GM18526 (cell line): ENCODE results near the gene HMGCS1.

ENCODE experiments used
- POLR2A ChIP-seq: IDR thresholded peaks from 3 replicates; pipeline ENCODE4 v1.6.1; 2011; ENCODE audit not compliant: insufficient read length; ENCODE audit errors: extremely low read depth

The HMGCS1 gene

DNA sequence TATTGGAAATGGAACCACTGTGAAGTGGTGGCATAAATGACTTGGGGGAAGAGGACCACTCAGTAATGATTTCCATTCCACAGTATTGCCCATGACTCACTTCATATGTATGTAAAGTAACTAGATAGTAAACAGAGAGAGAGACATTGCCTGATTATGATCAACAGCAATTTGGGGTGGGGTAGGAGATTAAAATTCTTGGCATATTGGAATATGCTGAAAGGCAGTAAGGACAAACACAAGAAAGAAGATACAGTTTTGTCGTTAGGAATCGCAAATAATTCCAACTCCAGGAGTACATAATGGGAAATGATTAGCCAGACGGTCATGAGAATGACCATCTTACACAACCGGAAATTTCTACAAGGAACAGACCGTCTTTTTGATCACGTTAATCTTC lies 1.5 kb upstream of the HMGCS1 start:
- TF ChIP-seq POLR2A = no peak

DNA sequence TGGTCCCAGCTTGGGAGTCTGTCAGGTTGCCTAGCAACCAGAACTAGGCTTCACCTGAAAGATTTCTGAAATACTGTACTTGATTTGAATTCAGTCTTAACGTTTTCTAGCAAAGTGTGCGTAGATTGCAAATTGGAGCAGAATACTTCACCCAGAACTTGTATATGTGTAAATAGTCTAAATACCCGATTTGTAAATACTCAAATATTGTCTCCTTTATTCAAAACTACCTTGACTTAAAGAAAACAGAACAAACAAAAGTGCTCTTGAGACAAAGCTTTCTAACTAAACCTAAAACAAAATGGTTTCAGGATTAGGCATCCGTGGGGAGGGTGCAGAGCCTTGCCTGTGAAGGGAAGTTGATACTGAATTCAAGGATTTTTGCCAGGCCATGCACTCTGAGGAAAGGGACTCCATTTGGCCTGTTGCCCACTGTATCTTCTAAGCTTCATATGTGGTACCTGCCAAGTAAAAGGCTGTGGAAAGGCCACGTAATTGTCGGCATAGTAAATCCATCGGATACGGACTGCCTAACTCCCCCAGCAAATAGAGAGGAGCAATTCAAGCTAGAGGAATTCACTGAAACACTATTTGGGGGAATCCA lies 744 bp upstream of the HMGCS1 start:
- TF ChIP-seq POLR2A = no peak

DNA sequence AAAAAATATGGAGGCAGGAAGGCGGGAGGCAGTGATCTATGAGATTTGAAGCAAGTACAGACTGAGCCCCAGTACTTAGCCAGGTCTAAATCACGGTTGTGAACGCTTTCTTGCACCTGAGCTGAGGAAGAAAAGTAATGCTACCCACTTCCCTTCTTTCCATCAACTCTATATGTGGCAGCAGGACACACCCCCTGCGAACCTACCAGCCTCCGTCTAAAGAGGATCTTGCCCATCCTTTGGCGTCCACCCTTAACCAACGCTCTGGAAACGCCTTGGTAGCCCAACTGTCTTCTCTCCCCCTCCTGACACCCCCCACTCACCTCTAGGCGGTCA lies 545 bp downstream of the HMGCS1 start:
- TF ChIP-seq POLR2A = no peak

DNA sequence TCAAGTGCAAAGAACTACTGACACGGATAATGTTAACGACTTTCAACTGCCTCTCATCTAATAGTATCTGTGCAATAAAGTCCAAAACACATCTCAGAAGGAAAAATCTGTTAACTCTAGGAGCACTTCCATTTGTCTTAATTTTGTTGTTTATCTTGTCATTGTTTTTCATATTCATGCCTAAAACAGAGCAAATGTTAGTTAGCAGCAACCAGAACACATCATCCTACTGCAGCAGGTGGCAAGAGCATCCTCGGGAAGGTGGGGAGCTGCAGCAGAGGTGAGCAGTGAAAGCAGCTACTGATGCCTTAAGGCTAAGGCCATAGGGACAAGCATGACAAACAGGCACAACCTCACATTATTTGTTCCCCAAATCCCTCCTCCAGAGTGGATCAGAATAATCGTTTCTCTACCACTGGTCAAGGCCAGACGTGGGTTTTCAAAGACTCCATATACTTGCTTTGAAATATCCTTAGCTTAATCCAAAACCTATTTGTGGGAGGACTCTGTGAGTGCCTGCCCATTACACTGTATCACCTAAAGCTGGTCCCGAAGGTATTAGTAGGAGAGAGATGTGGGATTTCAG lies 1.0 kb downstream of the HMGCS1 start:
- no peak for TF ChIP-seq POLR2A

DNA sequence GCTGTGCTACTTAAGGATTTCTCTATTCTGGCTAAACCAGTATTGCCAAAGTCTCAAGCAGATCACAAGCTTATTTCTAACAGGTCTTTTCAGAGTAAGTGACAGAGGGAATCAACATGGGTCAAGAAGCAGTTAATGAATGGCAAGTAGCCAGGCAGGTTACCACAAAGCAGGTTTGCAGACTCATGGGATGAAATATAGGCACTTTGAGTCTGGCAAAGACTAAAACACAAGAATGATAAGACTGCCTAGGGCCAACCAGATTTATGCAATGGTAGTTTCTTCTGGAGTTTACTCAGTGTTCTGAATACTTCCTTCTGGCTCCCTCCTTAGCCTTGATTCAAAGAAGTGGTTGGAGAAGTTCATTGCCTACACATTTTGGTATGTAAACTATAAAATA lies 3.6 kb downstream of the HMGCS1 start:
- TF ChIP-seq POLR2A = no peak

DNA sequence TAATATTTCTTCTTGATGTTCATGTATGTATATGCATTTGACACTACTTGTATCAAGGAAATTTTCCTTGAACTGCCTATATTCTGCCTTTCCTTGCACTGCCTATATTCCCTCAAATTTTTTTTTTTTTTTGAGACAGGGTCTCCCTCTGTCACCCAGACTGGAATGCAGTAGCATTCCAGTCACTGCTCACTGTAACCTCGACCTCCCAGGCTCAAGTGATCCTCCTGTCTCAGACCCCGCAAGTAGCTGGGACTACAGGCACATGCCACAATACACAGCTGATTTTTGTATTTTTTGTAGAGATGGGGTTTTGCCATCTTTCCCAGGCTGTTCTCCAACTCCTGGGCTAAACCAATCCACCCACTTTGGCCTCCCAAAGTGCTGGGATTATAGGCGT lies 4.1 kb downstream of the HMGCS1 start:
- TF ChIP-seq POLR2A = no peak

DNA sequence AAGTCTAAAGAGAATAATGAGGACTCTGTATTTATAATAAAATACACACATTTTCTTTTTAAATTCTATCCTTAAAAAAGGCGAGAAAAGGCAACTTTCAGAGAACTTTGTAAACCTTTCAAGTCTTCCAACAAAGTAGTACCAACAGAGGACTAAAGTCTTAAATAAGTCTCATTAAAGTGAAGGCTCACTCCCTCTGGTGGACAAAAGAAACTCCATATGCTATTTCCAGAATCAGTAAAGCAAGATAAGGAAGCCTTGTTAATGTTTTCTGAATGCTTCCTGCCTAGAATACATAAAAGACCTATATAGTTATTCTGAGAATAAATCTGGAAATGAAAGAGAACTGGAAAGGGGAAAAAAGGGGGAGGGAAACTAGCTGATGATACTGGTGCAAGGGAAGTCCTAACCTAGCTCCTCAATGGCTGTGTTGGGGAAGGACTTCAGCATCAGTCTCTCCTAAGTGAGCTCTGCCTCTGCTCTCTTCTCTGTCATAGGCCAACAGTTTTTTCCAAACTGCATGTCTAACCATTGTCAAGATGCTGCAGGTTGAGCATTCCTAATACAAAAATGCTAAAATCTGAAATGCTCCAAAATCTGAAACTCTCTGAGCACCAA lies 7.2 kb downstream of the HMGCS1 start:
- no peak for TF ChIP-seq POLR2A

DNA sequence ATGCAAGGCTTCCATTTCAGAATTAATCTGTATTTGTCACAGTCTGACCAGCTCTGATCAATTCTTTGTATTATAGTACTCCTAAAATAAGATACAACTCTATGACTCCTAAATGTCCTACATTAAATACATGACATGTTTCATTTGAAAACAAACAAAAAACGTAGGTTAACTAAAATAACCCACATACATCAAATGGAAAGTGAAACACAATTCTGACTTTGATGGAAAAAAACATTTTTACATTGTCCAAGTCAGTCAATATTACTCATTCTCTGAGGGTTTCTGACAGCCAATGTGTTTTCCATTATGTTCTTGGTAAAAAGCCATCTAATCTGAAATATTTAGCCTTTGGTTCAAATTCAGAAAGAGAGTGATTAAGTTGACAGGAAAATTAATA lies 8.7 kb downstream of the HMGCS1 start:
- no peak for TF ChIP-seq POLR2A

DNA sequence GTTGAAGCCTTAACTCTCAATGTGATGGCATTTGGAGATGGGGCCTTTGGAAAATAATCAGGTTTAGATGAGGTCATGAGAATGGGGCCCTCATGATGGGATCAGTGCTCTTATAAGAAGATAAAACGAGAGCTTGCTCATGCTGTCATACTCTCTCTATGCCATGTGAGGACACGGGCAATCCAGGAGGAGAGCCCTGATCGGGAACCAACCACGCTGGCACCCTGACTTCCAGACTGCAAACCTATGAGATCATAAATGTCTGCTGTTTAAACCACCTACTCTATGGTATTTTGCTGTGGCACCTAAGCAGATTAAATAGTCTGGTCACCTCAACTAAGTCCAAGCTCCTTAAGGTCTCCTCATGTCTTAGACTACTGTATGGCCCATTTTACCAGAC lies 10.0 kb downstream of the HMGCS1 start:
- no peak for TF ChIP-seq POLR2A

DNA sequence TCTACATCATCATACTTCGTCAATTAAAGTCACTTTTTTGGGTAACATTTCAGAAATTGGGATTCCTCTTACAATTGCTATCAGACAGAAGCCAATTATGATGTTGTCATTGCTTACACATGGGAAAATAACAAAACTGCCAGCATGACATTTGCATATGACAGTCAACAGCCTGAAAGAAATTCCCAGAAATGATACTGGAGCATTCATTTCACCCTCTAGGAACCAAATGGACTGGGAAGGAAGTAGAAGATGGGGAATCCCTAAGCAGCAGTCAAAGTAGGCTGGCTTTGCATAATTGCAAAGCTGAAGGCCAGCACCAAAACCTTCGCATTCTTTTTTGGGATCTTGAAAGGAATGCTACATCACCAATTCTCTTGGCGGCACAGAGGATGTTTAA lies 10.7 kb downstream of the HMGCS1 start:
- no peak for TF ChIP-seq POLR2A

DNA sequence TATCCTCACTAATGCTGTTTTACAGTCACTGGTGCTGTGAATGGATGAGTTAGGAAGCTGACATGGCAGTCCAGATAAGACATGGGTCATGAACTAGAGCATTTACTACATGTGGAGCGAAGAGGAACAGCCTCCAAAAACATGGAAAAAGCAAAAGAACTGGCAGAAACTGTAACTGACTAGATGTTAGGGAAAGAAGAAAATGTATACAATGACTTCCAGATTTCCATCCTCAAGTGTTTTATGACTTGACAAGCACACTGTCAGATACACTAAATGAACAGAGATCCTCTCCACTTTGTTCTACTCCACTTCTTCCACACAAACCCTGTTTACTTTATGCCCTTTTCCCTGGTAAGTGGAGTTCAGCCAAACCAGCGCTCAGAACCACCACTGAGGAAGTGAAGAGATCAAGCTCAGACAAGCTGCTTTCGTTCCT lies 11.5 kb downstream of the HMGCS1 start:
- no peak for TF ChIP-seq POLR2A

DNA sequence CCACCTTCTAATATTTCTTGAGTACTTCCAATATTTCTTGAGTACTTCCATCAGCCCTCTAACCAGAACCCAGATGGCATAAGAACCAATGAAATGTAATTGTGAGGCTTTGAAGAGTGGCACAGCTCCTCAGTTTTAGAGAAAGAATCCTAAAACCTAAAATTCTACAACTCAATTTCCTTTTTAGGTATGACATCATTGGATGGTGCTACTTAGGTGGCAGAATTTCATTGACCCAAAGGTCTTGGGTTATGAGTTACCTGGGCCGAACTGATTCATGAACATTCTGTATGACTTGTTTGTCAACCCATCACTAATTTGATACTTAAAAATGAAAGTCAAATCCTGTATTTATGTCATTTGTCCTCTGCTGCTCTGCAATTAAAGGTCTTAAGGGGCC lies 13.1 kb downstream of the HMGCS1 start:
- TF ChIP-seq POLR2A = no peak

DNA sequence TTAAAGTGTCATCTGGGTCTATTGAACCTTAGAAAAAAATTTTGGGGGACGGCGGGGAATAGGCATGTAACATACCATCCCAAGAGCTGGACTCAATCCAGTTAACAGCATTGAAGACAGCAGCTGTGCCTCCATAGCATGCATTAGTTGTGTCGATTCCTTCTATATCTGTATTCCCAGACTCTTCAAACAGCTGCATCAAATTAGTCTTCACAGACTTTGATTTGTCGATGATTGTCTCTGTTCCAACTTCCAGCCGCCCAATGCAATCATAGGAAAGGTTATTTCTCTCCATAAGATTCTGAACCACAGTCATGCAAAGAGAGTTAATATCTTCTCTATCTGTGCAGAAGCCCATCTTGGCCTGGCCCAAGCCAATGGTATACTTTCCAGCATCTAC lies 14.8 kb downstream of the HMGCS1 start:
- TF ChIP-seq POLR2A = no peak

DNA sequence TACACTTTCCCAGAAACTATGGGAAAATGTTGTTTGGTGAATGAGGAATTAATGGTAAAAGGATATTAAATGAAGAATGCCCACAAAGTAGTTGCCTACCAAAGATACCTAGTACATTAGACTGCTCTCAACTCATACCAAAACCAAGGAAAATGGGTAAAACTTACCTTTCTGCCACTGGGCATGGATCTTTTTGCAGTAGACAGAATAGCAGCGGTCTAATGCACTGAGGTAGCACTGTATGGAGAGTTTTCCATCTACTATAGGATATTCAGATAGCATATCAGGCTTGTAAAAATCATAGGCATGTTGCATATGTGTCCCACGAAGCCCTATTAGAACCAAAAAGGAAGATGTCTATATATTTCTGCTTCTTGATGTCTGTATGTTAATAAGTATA lies 16.4 kb downstream of the HMGCS1 start:
- TF ChIP-seq POLR2A = no peak

DNA sequence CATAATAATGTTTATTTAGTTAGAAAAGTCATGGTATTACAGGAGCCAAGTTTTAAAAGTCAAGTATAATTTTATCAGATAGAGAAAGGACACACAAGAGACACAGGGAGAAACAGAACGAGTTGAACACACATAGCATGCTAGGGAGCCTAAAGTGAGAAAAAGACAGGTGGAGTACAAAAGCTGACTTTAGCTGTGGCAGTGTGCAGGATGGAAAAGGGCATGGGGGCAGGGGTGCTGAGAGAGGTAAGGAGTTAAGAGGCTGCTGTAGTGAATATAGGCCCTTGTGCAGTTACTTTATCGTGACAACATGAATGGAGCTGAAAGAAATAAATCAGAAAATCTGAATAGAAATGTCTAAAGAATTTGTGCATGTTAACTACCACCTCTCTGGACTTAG lies 18.0 kb downstream of the HMGCS1 start:
- no peak for TF ChIP-seq POLR2A

DNA sequence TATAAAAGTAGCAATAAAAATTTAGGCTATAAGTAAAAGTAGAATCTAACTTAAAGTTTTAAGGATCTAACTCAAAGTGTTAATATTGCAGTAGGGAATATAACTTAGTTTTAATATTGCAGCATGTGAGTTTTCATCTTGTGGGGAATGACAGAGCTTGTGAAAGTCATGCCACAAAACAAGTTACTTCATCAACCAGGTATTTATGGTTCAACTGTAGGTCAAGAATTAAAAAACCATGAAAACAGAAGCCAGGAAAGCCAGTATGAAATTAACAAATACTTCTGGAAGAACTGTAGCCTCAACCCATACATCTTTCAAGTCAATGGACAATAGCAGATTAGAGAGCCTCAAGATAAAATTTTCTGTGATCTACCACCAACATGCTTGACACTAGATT lies 19.0 kb downstream of the HMGCS1 start:
- no peak for TF ChIP-seq POLR2A

DNA sequence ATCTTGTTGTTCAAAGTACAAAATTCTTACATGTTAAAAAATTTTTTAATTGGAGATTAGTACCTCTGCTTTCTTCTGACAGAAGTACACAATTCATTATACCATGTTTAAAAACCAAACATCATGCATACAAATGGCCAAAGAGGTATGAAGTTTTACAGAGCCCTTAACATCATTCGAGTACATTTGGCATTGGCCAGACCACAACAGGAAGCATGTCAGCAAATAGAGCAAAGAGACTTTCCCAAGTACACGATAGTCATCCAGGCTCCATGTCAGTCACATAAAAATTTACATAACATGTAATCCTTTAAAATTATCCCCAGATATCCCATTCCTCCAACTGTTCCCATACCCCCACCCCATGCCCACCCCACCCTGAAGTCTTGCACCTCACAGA lies 22.5 kb downstream of the HMGCS1 start:
- TF ChIP-seq POLR2A = no peak
